DND-41 (cell line): Measurements from ENCODE around the gene HES5.

Experiments used
- ATAC-seq: fragments of 200-7000 bp; cut with Tn5 transposase; 3 replicates; pipeline ENCODE4 v1.9.1; 2021; ENCODE audit warnings: low read depth; ENCODE audit not compliant: insufficient read depth
- DNase-seq: peaks from one replicate; pipeline ENCODE4 v3.0.0-alpha.2; 2020
- H2AFZ ChIP-seq: 2 replicates; pipeline ENCODE4 v1.6.0; 2012; ENCODE audit warnings: low read depth, low read length
- H3K27ac ChIP-seq: 2 replicates; pipeline ENCODE4 v1.5.1; 2012; ENCODE audit warnings: low read length, inconsistent platforms
- H3K27me3 ChIP-seq: fragments of 200-600 bp; sonication (generic); 2 replicates; pipeline ENCODE4 v1.6.0; 2012; ENCODE audit warnings: low read length, mild to moderate bottlenecking, inconsistent platforms; ENCODE audit not compliant: insufficient read depth, poor library complexity
- H3K36me3 ChIP-seq: 2 replicates; pipeline ENCODE4 v1.5.1; 2012; ENCODE audit warnings: low read length, inconsistent platforms; ENCODE audit not compliant: insufficient read depth
- H3K4me1 ChIP-seq: 2 replicates; pipeline ENCODE4 v1.5.1; 2012; ENCODE audit warnings: mild to moderate bottlenecking, low read length; ENCODE audit not compliant: insufficient read depth
- H3K4me2 ChIP-seq: 2 replicates; pipeline ENCODE4 v1.6.0; 2012; ENCODE audit warnings: mild to moderate bottlenecking, moderate library complexity, low read length, inconsistent platforms; ENCODE audit not compliant: insufficient read depth
- H3K4me3 ChIP-seq, 2 experiments: fragments of 200-600 bp in 1 of 2; shearing (Covaris generic) in 1 of 2; 2 replicates each; pipeline ENCODE4 v1.5.1; 2012 to 2016; ENCODE audit warnings: inconsistent platforms in 2 of 2, low read length in 2 of 2, mild to moderate bottlenecking in 2 of 2, low read depth in 1 of 2, moderate library complexity in 1 of 2
- H3K79me2 ChIP-seq: 2 replicates; pipeline ENCODE4 v1.6.0; 2012; ENCODE audit warnings: low read length, inconsistent platforms; ENCODE audit not compliant: insufficient read depth
- H3K9ac ChIP-seq: 2 replicates; pipeline ENCODE4 v1.6.0; 2012; ENCODE audit warnings: low read depth, mild to moderate bottlenecking, inconsistent platforms, low read length, moderate library complexity
- H3K9me3 ChIP-seq: 2 replicates; pipeline ENCODE4 v1.5.1; 2012; ENCODE audit warnings: low read length, moderate library complexity, mild to moderate bottlenecking, inconsistent platforms; ENCODE audit not compliant: insufficient read depth, severe bottlenecking
- H4K20me1 ChIP-seq: 2 replicates; pipeline ENCODE4 v1.6.0; 2012; ENCODE audit warnings: low read length; ENCODE audit not compliant: insufficient read depth
- EZH2 ChIP-seq: IDR thresholded peaks from 3 replicates; pipeline ENCODE4 v1.6.1; 2012; ENCODE audit warnings: borderline replicate concordance, low read depth, mild to moderate bottlenecking, moderate library complexity, low read length, inconsistent platforms; ENCODE audit not compliant: severe bottlenecking
- TF ChIP-seq, protein P1 (sequence below): IDR thresholded peaks from 2 replicates; pipeline ENCODE4 v1.5.1; 2012; ENCODE audit warnings: borderline replicate concordance, low read length, moderate library complexity, mild to moderate bottlenecking; ENCODE audit not compliant: poor library complexity, severe bottlenecking; ENCODE audit errors: extremely low read depth

The HES5 gene

GRCh38 chr1:2561898-2562895 lies 32.1 kb upstream of the HES5 start:
- Histone ChIP-seq H4K20me1 (no peaks in the 10 kb centered on the region), H3K9ac (no peak overlapping the region), H2AFZ (no peak overlapping the region), H3K4me2 (no peak overlapping the region), H3K27ac (no peak overlapping the region), H3K36me3 (no peaks in the 10 kb centered on the region), H3K4me1 (peaks cover 6% of the 10 kb centered on the region), H3K27me3 (no peaks in the 10 kb centered on the region), H3K9me3 (no peaks in the 10 kb centered on the region), H3K79me2 (no peaks in the 10 kb centered on the region), H3K4me3 (no peak overlapping the region)
- DNase-seq (no peak), ATAC-seq (0 out of 3 replicates have a peak, but pooled peaks have one; percentile 39)
- TF ChIP-seq, protein P1, sequence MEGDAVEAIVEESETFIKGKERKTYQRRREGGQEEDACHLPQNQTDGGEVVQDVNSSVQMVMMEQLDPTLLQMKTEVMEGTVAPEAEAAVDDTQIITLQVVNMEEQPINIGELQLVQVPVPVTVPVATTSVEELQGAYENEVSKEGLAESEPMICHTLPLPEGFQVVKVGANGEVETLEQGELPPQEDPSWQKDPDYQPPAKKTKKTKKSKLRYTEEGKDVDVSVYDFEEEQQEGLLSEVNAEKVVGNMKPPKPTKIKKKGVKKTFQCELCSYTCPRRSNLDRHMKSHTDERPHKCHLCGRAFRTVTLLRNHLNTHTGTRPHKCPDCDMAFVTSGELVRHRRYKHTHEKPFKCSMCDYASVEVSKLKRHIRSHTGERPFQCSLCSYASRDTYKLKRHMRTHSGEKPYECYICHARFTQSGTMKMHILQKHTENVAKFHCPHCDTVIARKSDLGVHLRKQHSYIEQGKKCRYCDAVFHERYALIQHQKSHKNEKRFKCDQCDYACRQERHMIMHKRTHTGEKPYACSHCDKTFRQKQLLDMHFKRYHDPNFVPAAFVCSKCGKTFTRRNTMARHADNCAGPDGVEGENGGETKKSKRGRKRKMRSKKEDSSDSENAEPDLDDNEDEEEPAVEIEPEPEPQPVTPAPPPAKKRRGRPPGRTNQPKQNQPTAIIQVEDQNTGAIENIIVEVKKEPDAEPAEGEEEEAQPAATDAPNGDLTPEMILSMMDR: peak; percentile 58
- no peak for TF ChIP-seq EZH2

GRCh38 chr1:2561446-2561845 lies 31.4 kb upstream of the HES5 start:
- H3K27ac ChIP-seq: no peak overlapping the region
- H3K79me2 ChIP-seq: no peaks in the 10 kb centered on the region
- DNase-seq (no peak), ATAC-seq (no peak)
- no peaks in the 10 kb centered on the region for H4K20me1 ChIP-seq
- H3K4me2 ChIP-seq: no peak overlapping the region
- no peaks in the 10 kb centered on the region for H3K9me3 ChIP-seq
- no peak overlapping the region for H3K4me3 ChIP-seq
- no peak overlapping the region for H2AFZ ChIP-seq
- H3K36me3 ChIP-seq: no peaks in the 10 kb centered on the region
- H3K4me1 ChIP-seq: peaks cover 13% of the 10 kb centered on the region
- no peaks in the 10 kb centered on the region for H3K27me3 ChIP-seq
- no peak overlapping the region for H3K9ac ChIP-seq
- TF ChIP-seq EZH2: no peak
- TF ChIP-seq, protein P1: no peak

DNA sequence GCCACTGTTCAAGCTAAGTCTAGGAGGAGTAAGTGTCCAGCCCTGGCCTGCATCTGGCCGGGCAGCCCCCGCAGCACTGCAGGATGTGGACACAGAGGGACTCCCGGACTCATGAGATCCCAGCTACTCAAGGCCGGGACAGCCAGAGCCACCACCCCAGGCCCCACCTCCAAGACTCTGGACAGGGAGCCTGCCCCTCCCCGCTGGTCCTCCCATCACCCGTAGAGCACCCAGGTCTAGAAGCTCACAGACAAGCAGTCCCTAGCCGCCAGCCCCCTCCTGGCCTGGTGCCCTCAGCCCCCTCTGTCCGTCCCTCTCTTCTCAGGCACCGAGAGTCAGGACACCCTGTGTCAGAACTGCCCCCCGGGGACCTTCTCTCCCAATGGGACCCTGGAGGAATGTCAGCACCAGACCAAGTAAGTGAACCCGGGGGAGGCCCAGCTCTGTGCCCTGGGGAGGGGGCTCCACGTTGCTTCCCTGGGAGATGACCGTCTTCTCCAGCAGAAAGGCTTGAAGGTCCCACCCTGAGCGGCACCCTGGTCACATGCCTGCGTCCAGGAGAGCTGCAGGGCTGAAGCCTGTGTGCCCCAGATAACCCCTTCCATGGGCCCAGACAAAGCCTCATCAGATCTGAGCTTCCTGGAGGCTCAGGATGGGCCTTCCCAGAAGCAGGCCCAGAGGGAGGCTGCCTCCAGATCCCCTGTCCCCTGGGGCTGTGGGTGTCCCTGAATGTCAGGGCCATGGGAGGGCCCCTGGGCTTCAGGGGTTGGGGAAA lies 30.4 kb upstream of the HES5 start:
- H3K27ac ChIP-seq: no peak overlapping the region
- no peaks in the 10 kb centered on the region for H3K27me3 ChIP-seq
- H2AFZ ChIP-seq: no peak overlapping the region
- H3K4me2 ChIP-seq: no peak overlapping the region
- no peaks in the 10 kb centered on the region for H3K9me3 ChIP-seq
- TF ChIP-seq, protein P1: no peak
- no peak for TF ChIP-seq EZH2
- H3K4me1 ChIP-seq: peaks cover 23% of the 10 kb centered on the region
- no peaks in the 10 kb centered on the region for H3K36me3 ChIP-seq
- DNase-seq: no peak
- no peaks in the 10 kb centered on the region for H4K20me1 ChIP-seq
- no peak overlapping the region for H3K4me3 ChIP-seq
- no peak overlapping the region for H3K9ac ChIP-seq
- ATAC-seq: no peak
- H3K79me2 ChIP-seq: no peaks in the 10 kb centered on the region
